HepG2 (cell line): ENCODE results near the gene TUBB. TPM values are rescaled to one million over a fixed set of nuclear protein-coding genes. Genes with fewer than 3 reads are reported as not detected.
A peak's percentile ranks its signal among the peaks of the same experiment; 100 is the strongest.

Experiments
- BORCS8-MEF2B ChIP-seq: sonication (generic); formaldehyde crosslinking; IDR thresholded peaks from 2 replicates; pipeline ENCODE4 v1.8.0; 2022; ENCODE audit warnings: mild to moderate bottlenecking, missing genetic modification reagents
- CSRNP1 ChIP-seq: sonication (generic); formaldehyde crosslinking; IDR thresholded peaks from 2 replicates; pipeline ENCODE4 v1.8.1; 2023; ENCODE audit warnings: mild to moderate bottlenecking, missing genetic modification reagents
- EP300 ChIP-seq, 3 experiments: sonication (generic) in 1 of 3; formaldehyde crosslinking in 1 of 3; IDR thresholded peaks; 2 replicates each; pipeline versions ENCODE4 v1.5.1 to v1.6.1; 2011 to 2020; ENCODE audit warnings: low read depth in 2 of 3, low read length in 2 of 3, borderline replicate concordance in 1 of 3, improper control_type of control experiment in 1 of 3, mild to moderate bottlenecking in 1 of 3, missing genetic modification reagents in 1 of 3, moderate library complexity in 1 of 3
- FOXP4 ChIP-seq: sonication (generic); formaldehyde crosslinking; IDR thresholded peaks from 2 replicates; pipeline ENCODE4 v1.4.0; 2020; ENCODE audit warnings: missing genetic modification reagents
- GABPB1 ChIP-seq: IDR thresholded peaks from 2 replicates; pipeline ENCODE4 v1.6.1; 2016; ENCODE audit warnings: mild to moderate bottlenecking, missing genetic modification reagents, moderate library complexity, missing compliant biosample characterization
- HDAC1 ChIP-seq: sonication (generic); formaldehyde crosslinking; IDR thresholded peaks from 2 replicates; pipeline ENCODE4 v1.5.1; 2020; ENCODE audit warnings: mild to moderate bottlenecking, missing genetic modification reagents
- HDAC2 ChIP-seq: sonication (generic); formaldehyde crosslinking; IDR thresholded peaks from 2 replicates; pipeline ENCODE4 v1.4.0; 2020; ENCODE audit warnings: missing genetic modification reagents
- SMAD1 ChIP-seq: sonication (generic); formaldehyde crosslinking; IDR thresholded peaks from 2 replicates; pipeline ENCODE4 v1.4.0; 2020; ENCODE audit warnings: missing genetic modification reagents, low read depth, mild to moderate bottlenecking, borderline replicate concordance
- SMARCC2 ChIP-seq: fragments of 450-650 bp; IDR thresholded peaks from 2 replicates; pipeline ENCODE4 v1.6.1; 2017; ENCODE audit warnings: antibody characterized with exemption, mild to moderate bottlenecking
- SRF ChIP-seq: IDR thresholded peaks from 2 replicates; pipeline ENCODE4 v1.6.1; 2011; ENCODE audit warnings: mild to moderate bottlenecking, low read depth, low read length, moderate library complexity
- TBX2 ChIP-seq: sonication (generic); formaldehyde crosslinking; IDR thresholded peaks from 2 replicates; pipeline ENCODE4 v1.5.0; 2020; ENCODE audit warnings: missing genetic modification reagents, mild to moderate bottlenecking, borderline replicate concordance
- ZMAT3 ChIP-seq: sonication (generic); formaldehyde crosslinking; conservative IDR thresholded peaks from 2 replicates; pipeline ENCODE4 v1.7.0; 2021; ENCODE audit warnings: missing genetic modification reagents
- ZNF3 ChIP-seq: IDR thresholded peaks from 2 replicates; pipeline ENCODE4 v1.7.0; 2017; ENCODE audit warnings: inconsistent platforms
- ZNF343 ChIP-seq: sonication (generic); formaldehyde crosslinking; IDR thresholded peaks from 2 replicates; pipeline ENCODE4 v1.4.0; 2020; ENCODE audit warnings: mild to moderate bottlenecking, missing genetic modification reagents
- ZNF672 ChIP-seq: sonication (generic); formaldehyde crosslinking; IDR thresholded peaks from 2 replicates; pipeline ENCODE4 v1.8.1; 2022; ENCODE audit warnings: missing genetic modification reagents
- ZNF710 ChIP-seq: sonication (generic); formaldehyde crosslinking; IDR thresholded peaks from 2 replicates; pipeline ENCODE4 v1.5.0; 2020; ENCODE audit warnings: mild to moderate bottlenecking, missing genetic modification reagents, borderline replicate concordance
- ZNF800 ChIP-seq: sonication (generic); formaldehyde crosslinking; IDR thresholded peaks from 2 replicates; pipeline ENCODE4 v1.4.0; 2020; ENCODE audit warnings: missing genetic modification reagents
- ZSCAN5A ChIP-seq: sonication (generic); formaldehyde crosslinking; IDR thresholded peaks from 2 replicates; pipeline ENCODE4 v1.8.0; 2022; ENCODE audit warnings: mild to moderate bottlenecking, missing genetic modification reagents, borderline replicate concordance
- polyA plus RNA-seq, 8 experiments: library from polyadenylated mRNA; depleted of rRNA in 3 of 8; stranded (reverse) in 7 of 8; unstranded in 1 of 8; fragments of >200 nt; fragmentation: Illumina TruSeq in 4 of 8; extraction: Trizol in 4 of 8; gene quantifications; 2 replicates each; pipeline versions ENCODE4 v1.2.1 to v1.2.3, GENCODE V29; 2011 to 2016; ENCODE audit warnings: low read depth in 4 of 8, missing spikeins in 1 of 8, mixed read lengths in 1 of 8; ENCODE audit not compliant: insufficient read depth in 1 of 8
- total RNA-seq, 5 experiments: library from RNA; depleted of rRNA; stranded (reverse); fragments of >200 nt; fragmentation: Illumina TruSeq; extraction: Trizol; gene quantifications; 2 replicates each; pipeline ENCODE4 v1.2.3, GENCODE V29; 2016; ENCODE audit warnings: low read depth in 1 of 5

Gene TUBB
- total and polyA plus RNA-seq, 2 of the 13 experiments (the other 11 are each of a cell fraction or from before 2014, with no cell fraction given), result 911 to 1,163 TPM

GRCh38 chr6:30690403-30691207 is 29.5 kb upstream of the TUBB start, which contains the start of gene NRM (continued):
- peak; percentile 52; the same call in 1 of the 2 replicates for TF ChIP-seq FOXP4
- TF ChIP-seq EP300 (IDR thresholded peaks at IDR 0.05; ENCODE audit: low read depth in 2 of 2, low read length in 2 of 2), result 0 out of 4 replicates have a peak, but pooled peaks of 1 of the 2 experiments have one; percentile 20
- no peak for TF ChIP-seq EP300 (CRISPR knock-in tag; IDR thresholded peaks at IDR 0.05; ENCODE audit: borderline replicate concordance)
- no peak; the same call in 1 of the 2 replicates for TF ChIP-seq CSRNP1
- peak; percentile 73; the same call in 1 of the 2 replicates for TF ChIP-seq TBX2
- TF ChIP-seq ZMAT3, result no peak
- peak; percentile 71; the same call in 1 of the 2 replicates for TF ChIP-seq ZNF800 (CRISPR knock-in tag)
- peak; percentile 73 for TF ChIP-seq HDAC1
- TF ChIP-seq ZNF672 (CRISPR knock-in tag), result no peak
- no peak for TF ChIP-seq ZNF343 (CRISPR knock-in tag)
- TF ChIP-seq ZSCAN5A (CRISPR knock-in tag), result no peak
- no peak for TF ChIP-seq SRF
- peak; percentile 57; the same call in 1 of the 2 replicates for TF ChIP-seq BORCS8-MEF2B
- no peak; the same call in 1 of the 2 replicates for TF ChIP-seq SMAD1 (CRISPR knock-in tag)
- no peak for TF ChIP-seq ZNF710
- TF ChIP-seq GABPB1, result peak; percentile 92
- no peak for TF ChIP-seq SMARCC2
- TF ChIP-seq HDAC2 (CRISPR knock-in tag), result peak; percentile 59; the same call in 1 of the 2 replicates
- no peak for TF ChIP-seq ZNF3
